Smooth muscle cell (in vitro differentiated cells): ENCODE results near the gene IKZF4. TPM values are rescaled to one million over a fixed set of nuclear protein-coding genes. Genes with fewer than 3 reads are reported as not detected.

ENCODE experiments used
- DNase-seq: peaks from one replicate; lab custom pipeline; 2025; ENCODE audit not compliant: unreplicated experiment; lab: John Stamatoyannopoulos, UW
- H2AFZ ChIP-seq: fragments of 200-600 bp; sonication (generic); 2 replicates; pipeline ENCODE4 v1.6.0; 2016; ENCODE audit warnings: antibody characterized with exemption, low read depth, mild to moderate bottlenecking
- H3F3A ChIP-seq: fragments of 200-600 bp; sonication (generic); 2 replicates; pipeline ENCODE4 v1.6.0; 2017; ENCODE audit warnings: antibody characterized with exemption, low read depth
- H3K27ac ChIP-seq: fragments of 200-600 bp; sonication (generic); 2 replicates; pipeline ENCODE4 v1.5.1; 2016; ENCODE audit warnings: low read depth, mild to moderate bottlenecking
- H3K27me3 ChIP-seq: fragments of 200-600 bp; sonication (generic); 2 replicates; pipeline ENCODE4 v1.6.1; 2016; ENCODE audit warnings: low read depth, mild to moderate bottlenecking
- H3K36me3 ChIP-seq: fragments of 200-600 bp; sonication (generic); 2 replicates; pipeline ENCODE4 v1.5.1; 2016; ENCODE audit warnings: low read depth
- H3K4me1 ChIP-seq: fragments of 200-600 bp; sonication (generic); 2 replicates; pipeline ENCODE4 v1.5.1; 2016; ENCODE audit warnings: low read depth
- H3K4me2 ChIP-seq: fragments of 200-600 bp; sonication (generic); 2 replicates; pipeline ENCODE4 v1.6.0; 2016; ENCODE audit warnings: mild to moderate bottlenecking
- H3K4me3 ChIP-seq: fragments of 200-600 bp; sonication (generic); 2 replicates; pipeline ENCODE4 v1.5.1; 2016; ENCODE audit warnings: mild to moderate bottlenecking
- H3K79me2 ChIP-seq: fragments of 200-600 bp; sonication (generic); 2 replicates; pipeline ENCODE4 v1.6.0; 2016; ENCODE audit warnings: low read depth, mild to moderate bottlenecking
- H3K9ac ChIP-seq: fragments of 200-600 bp; sonication (generic); 2 replicates; pipeline ENCODE4 v1.6.0; 2016; ENCODE audit warnings: low read depth
- H3K9me3 ChIP-seq: fragments of 200-600 bp; sonication (generic); replicated peaks from 2 replicates; pipeline ENCODE4 v1.5.1; 2016; ENCODE audit warnings: low read depth
- H4K20me1 ChIP-seq: fragments of 200-600 bp; sonication (generic); 2 replicates; pipeline ENCODE4 v1.6.0; 2016; ENCODE audit warnings: low read depth
- CTCF ChIP-seq: fragments of 200-600 bp; sonication (generic); IDR thresholded peaks from 2 replicates; pipeline ENCODE4 v1.5.1; 2017; ENCODE audit warnings: borderline replicate concordance, mild to moderate bottlenecking, antibody characterized with exemption; ENCODE audit not compliant: insufficient read depth, poor library complexity, severe bottlenecking
- WGBS: methylation state at CpG from one replicate; pipeline ENCODE4 v1.1.7; 2016; ENCODE audit warnings: low lambda C conversion rate; 5-methylcytosine and 5-hydroxymethylcytosine counted together
- polyA plus RNA-seq: library from polyadenylated mRNA; unstranded; fragments of >200 nt; fragmentation: Nextera tagmentation; extraction: Ambion mirVana; gene quantifications from 2 replicates; pipeline ENCODE4 v1.2.1, GENCODE V29; 2016
- total RNA-seq: library from RNA; depleted of rRNA; stranded (reverse); fragments of >200 nt; gene quantifications from 2 replicates; pipeline ENCODE4 v1.2.3, GENCODE V29; 2014

Gene IKZF4
- total and polyA plus RNA-seq, 2 experiments from 2014 or later = 4.2 to 5.4 TPM

- DNase-seq = no peak
- Histone ChIP-seq H3K4me3 (peak overlapping the region; percentile 77), H3K79me2 (peaks cover 51% of the 10 kb centered on the region), H4K20me1 (peaks cover 22% of the 10 kb centered on the region), H3K36me3 (no peaks in the 10 kb centered on the region), H3K4me1 (peaks cover 9% of the 10 kb centered on the region), H3F3A (peaks cover 8% of the 10 kb centered on the region), H3K27me3 (no peaks in the 10 kb centered on the region), H2AFZ (peak overlapping the region; percentile 75), H3K9ac (peak overlapping the region; percentile 89), H3K9me3 (no peaks in the 10 kb centered on the region), H3K27ac (peak overlapping the region; percentile 93), H3K4me2 (peak overlapping the region; percentile 87)
- TF ChIP-seq CTCF = no peak
- WGBS = 4% methylated on average over 18 of the region's 18 CpGs
Measured at GRCh38 chr12:55972911-55973598, 47.8 kb upstream of the IKZF4 start.

GRCh38 chr12:55973599-55974307, 47.1 kb upstream of the IKZF4 start, which contains the start of gene RAB5B:
TSS of gene RAB5B (plus strand) at chr12:55974078. CDS start at chr12:55986961, 12,883 bp downstream.
- Histone ChIP-seq H4K20me1 (peaks cover 28% of the 10 kb centered on the region), H3K36me3 (no peaks in the 10 kb centered on the region), H3K4me1 (peaks cover 9% of the 10 kb centered on the region), H3F3A (peaks cover 8% of the 10 kb centered on the region), H2AFZ (peak within 1 kb of the TSS; percentile 75), H3K27me3 (no peaks in the 10 kb centered on the region), H3K9me3 (no peaks in the 10 kb centered on the region), H3K4me2 (peak within 1 kb of the TSS; percentile 95), H3K9ac (peak within 1 kb of the TSS; percentile 93), H3K27ac (peak within 1 kb of the TSS; percentile 93), H3K79me2 (peaks cover 51% of the 10 kb centered on the region), H3K4me3 (peak within 1 kb of the TSS; percentile 82)
- DNase-seq = peak; percentile 97
- WGBS = under 1% methylated on average over 39 of the region's 39 CpGs
- no peak for TF ChIP-seq CTCF

GRCh38 chr12:55974308-55974730, 46.5 kb upstream of the IKZF4 start:
- peak overlapping the region; percentile 30 for H2AFZ ChIP-seq
- TF ChIP-seq CTCF = no peak
- DNase-seq = no peak
- peak overlapping the region; percentile 87 for H3K27ac ChIP-seq
- no peaks in the 10 kb centered on the region for H3K27me3 ChIP-seq
- H3K4me1 ChIP-seq = peaks cover 9% of the 10 kb centered on the region
- H3K4me2 ChIP-seq = peak overlapping the region; percentile 95
- peak overlapping the region; percentile 82 for H3K4me3 ChIP-seq
- 2% methylated on average over 15 of the region's 15 CpGs for WGBS
- H3F3A ChIP-seq = peaks cover 8% of the 10 kb centered on the region
- H3K9me3 ChIP-seq = no peaks in the 10 kb centered on the region
- H3K9ac ChIP-seq = peak overlapping the region; percentile 93
- H3K79me2 ChIP-seq = peaks cover 54% of the 10 kb centered on the region
- H4K20me1 ChIP-seq = peaks cover 34% of the 10 kb centered on the region
- H3K36me3 ChIP-seq = no peaks in the 10 kb centered on the region
